ENCODE results near the gene SEC22A. TPM values are rescaled to one million over a fixed set of nuclear protein-coding genes. Genes with fewer than 3 reads are reported as not detected.

SEC22A gene
- total and polyA plus RNA-seq, 2 of the 8 experiments (the other 6 are each of a cell fraction or from before 2014, with no cell fraction given): 10.6 to 17.1 TPM

GRCh38 chr3:123226549-123226948 lies 24.8 kb downstream of the SEC22A start:
- Histone ChIP-seq H4K91ac (replicated peaks; ENCODE audit: insufficient read length, low read length) (no peak overlapping the region), H3K9ac (replicated peaks in 1 of 4; ENCODE audit: extremely low read depth in 1 of 4, low read depth in 3 of 4, low read length in 3 of 4) (no peak overlapping the region), H2BK15ac (ENCODE audit: low read length) (no peak overlapping the region), H4K5ac (ENCODE audit: insufficient read length, low read depth, low read length) (no peak overlapping the region), H3K4me1 (replicated peaks in 1 of 4; ENCODE audit: control insufficient read depth in 3 of 4, insufficient read depth in 4 of 4, low read length in 3 of 4) (no peaks in the 10 kb centered on the region), H4K8ac (ENCODE audit: extremely low read depth, insufficient read depth, low read length) (no peak overlapping the region), H2BK120ac (replicated peaks; ENCODE audit: low read depth, low read length) (no peak overlapping the region), H3K79me1 (ENCODE audit: low read depth, low read length) (no peaks in the 10 kb centered on the region), H3K27ac (ENCODE audit: low read depth, low read length) (no peak overlapping the region), H3K23me2 (ENCODE audit: low read depth, low read length) (no peaks in the 10 kb centered on the region), H3K4me3 (ENCODE audit: extremely low read depth in 1 of 4, insufficient read depth in 2 of 4, low read depth in 3 of 4, low read length in 4 of 4) (no peak overlapping the region), H3K79me2 (ENCODE audit: control insufficient read depth in 1 of 2, insufficient read depth in 2 of 2, low read length in 2 of 2) (no peaks in the 10 kb centered on the region), H2BK12ac (ENCODE audit: low read depth, low read length) (no peak overlapping the region), H2AK5ac (ENCODE audit: low read depth, low read length) (no peak overlapping the region), H3K14ac (ENCODE audit: insufficient read length) (no peak overlapping the region), H2BK5ac (ENCODE audit: low read depth, low read length) (no peak overlapping the region), H3K56ac (replicated peaks; ENCODE audit: insufficient read length, low read depth, low read length) (no peak overlapping the region), H3K36me3 (ENCODE audit: control insufficient read depth in 2 of 4, insufficient read depth in 4 of 4, low read length in 3 of 4) (peaks cover 0 to 8% (median 1%) of the 10 kb centered on the region in 4 experiments; a peak in 2 of 8 replicates), H3K23ac (ENCODE audit: insufficient read length) (no peak overlapping the region), H4K20me1 (replicated peaks in 1 of 2; ENCODE audit: control insufficient read depth in 1 of 2, insufficient read depth in 2 of 2, low read length in 2 of 2) (peaks cover 0 to 2% of the 10 kb centered on the region in 2 experiments), H3K27me3 (replicated peaks in 1 of 4; ENCODE audit: control insufficient read depth in 3 of 4, extremely low read depth in 1 of 4, insufficient read depth in 3 of 4, low read length in 3 of 4) (no peaks in the 10 kb centered on the region), H3K18ac (ENCODE audit: extremely low read depth, low read length) (no peak overlapping the region), H2AFZ (ENCODE audit: low read length) (no peak overlapping the region), H3K4ac (replicated peaks; ENCODE audit: insufficient read length, low read depth, low read length) (no peak overlapping the region), H2BK20ac (ENCODE audit: low read length) (no peak overlapping the region), H3K4me2 (ENCODE audit: insufficient read depth in 1 of 2, low read depth in 2 of 2, low read length in 2 of 2) (no peak overlapping the region), H3K9me3 (ENCODE audit: insufficient read depth in 2 of 2, low read depth in 1 of 2, low read length in 1 of 2) (peaks cover 6 to 7% of the 10 kb centered on the region in 2 experiments; a peak in 3 of 4 replicates)
- ChIA-PET POLR2A (ENCODE audit: partially characterized antibody) (no interaction called here), CTCF (ENCODE audit: partially characterized antibody) (interaction anchor here (0.7 to 1.8 kb wide), 4 partner anchors 33 to 497 kb away, joined by 3 to 4 read pairs (median 4); no protein-coding TSS in a partner anchor)
- no peak for FAIRE-seq
- no peak for DNase-seq (ENCODE audit: low read depth in 1 of 2, low spot score in 2 of 2)
- TF ChIP-seq RFX5 (IDR thresholded peaks at IDR 0.05; ENCODE audit: borderline replicate concordance, low read depth, low read length): no peak
- TF ChIP-seq MAX (IDR thresholded peaks at IDR 0.05): no peak
- TF ChIP-seq PHF8 (conservative IDR thresholded peaks at IDR 0.05; ENCODE audit: low read depth, low read length): no peak
- TF ChIP-seq YY1 (IDR thresholded peaks at IDR 0.05; ENCODE audit: low read depth, low read length): no peak
- no peak for TF ChIP-seq TAF7 (optimal IDR thresholded peaks at IDR 0.05; ENCODE audit: borderline replicate concordance, low read depth, low read length)
- TF ChIP-seq USF2 (IDR thresholded peaks at IDR 0.05; ENCODE audit: low read length): no peak
- TF ChIP-seq CTCF (IDR thresholded peaks at IDR 0.05; ENCODE audit: control extremely low read depth in 1 of 3, insufficient read depth in 1 of 3, low read depth in 1 of 3, low read length in 3 of 3): no peak
- TF ChIP-seq BCL11A (IDR thresholded peaks at IDR 0.05; ENCODE audit: low read depth in 2 of 2, low read length in 2 of 2): no peak
- TF ChIP-seq ZNF274 (IDR thresholded peaks at IDR 0.05; ENCODE audit: borderline replicate concordance, extremely low read depth, low read length): no peak
- TF ChIP-seq MAFK (IDR thresholded peaks at IDR 0.05; ENCODE audit: low read depth, low read length): no peak
- TF ChIP-seq TEAD4 (IDR thresholded peaks at IDR 0.05; ENCODE audit: low read depth, low read length): no peak
